Esophagus squamous epithelium (tissue), 5 donors: ENCODE measurements around the gene PEDS1. TPM values are rescaled to one million over a fixed set of nuclear protein-coding genes. Genes with fewer than 3 reads are reported as not detected.
A peak's percentile ranks its signal among the peaks of the same experiment; 100 is the strongest.

Experiments
- DNase-seq: peaks from one replicate; lab custom pipeline; 2025; lab: John Stamatoyannopoulos, UW
- H3K27ac ChIP-seq, 4 donors: fragments of 200-600 bp; sonication (generic); one replicate each; pipeline ENCODE4 v1.5.1; 2016 to 2019; ENCODE audit warnings: mild to moderate bottlenecking in 1 of 4
- H3K27me3 ChIP-seq, 4 donors: fragments of 200-600 bp; sonication (generic); 1 replicate in 3 of 4; 2 replicates in 1 of 4; pipeline versions ENCODE4 v1.5.1 to v1.6.0; 2017 to 2021; ENCODE audit warnings: antibody characterized with exemption in 1 of 4
- H3K36me3 ChIP-seq, 3 donors: fragments of 200-600 bp; sonication (generic); one replicate each; pipeline ENCODE4 v1.5.1; 2016 to 2019
- H3K4me1 ChIP-seq, 3 donors: fragments of 200-600 bp; sonication (generic); one replicate each; pipeline ENCODE4 v1.5.1; 2017 to 2019
- H3K4me3 ChIP-seq, 4 donors: fragments of 200-600 bp; sonication (generic); 1 replicate in 3 of 4; 2 replicates in 1 of 4; pipeline ENCODE4 v1.5.1; 2016 to 2019; ENCODE audit warnings: mild to moderate bottlenecking in 2 of 4, moderate library complexity in 1 of 4
- H3K9me3 ChIP-seq, 3 donors: fragments of 200-600 bp; sonication (generic); one replicate each; pipeline ENCODE4 v1.5.1; 2016 to 2019
- POLR2A ChIP-seq, 4 donors: fragments of 450-650 bp; IDR thresholded peaks; one replicate each; pipeline ENCODE4 v1.6.1; 2017; ENCODE audit warnings: antibody characterized with exemption in 4 of 4, mild to moderate bottlenecking in 4 of 4, moderate library complexity in 3 of 4
- WGBS, 2 donors: methylation state at CpG; one replicate each; pipeline ENCODE4 v1.1.5; 2018; 5-methylcytosine and 5-hydroxymethylcytosine counted together
- intact Hi-C: fragments of 100-400 bp; cut with DNase I; formaldehyde crosslinking; loops from one replicate; pipeline ENCODE4 v1.15.0; 2022
- total RNA-seq, 4 donors: library from RNA; depleted of rRNA; stranded (reverse); fragments of >200 nt; gene quantifications; one replicate each; pipeline ENCODE4 v1.1.0, GENCODE V29; 2016
- TF ChIP-seq, protein P1 (sequence below), 6 experiments: fragments of 450-650 bp in 4 of 6; fragments of 200-600 bp in 2 of 6; sonication (generic) in 2 of 6; IDR thresholded peaks; one replicate each; pipeline ENCODE4 v1.5.1; 2016 to 2019; ENCODE audit warnings: antibody characterized with exemption in 6 of 6, mild to moderate bottlenecking in 4 of 6, moderate library complexity in 4 of 6
- donor health status: DM: yes; HTN: yes; CAD: no.

PEDS1 gene
- total RNA-seq, 4 donors from 2014 or later: 32.8 to 54.0 (median 46.7) TPM

DNA sequence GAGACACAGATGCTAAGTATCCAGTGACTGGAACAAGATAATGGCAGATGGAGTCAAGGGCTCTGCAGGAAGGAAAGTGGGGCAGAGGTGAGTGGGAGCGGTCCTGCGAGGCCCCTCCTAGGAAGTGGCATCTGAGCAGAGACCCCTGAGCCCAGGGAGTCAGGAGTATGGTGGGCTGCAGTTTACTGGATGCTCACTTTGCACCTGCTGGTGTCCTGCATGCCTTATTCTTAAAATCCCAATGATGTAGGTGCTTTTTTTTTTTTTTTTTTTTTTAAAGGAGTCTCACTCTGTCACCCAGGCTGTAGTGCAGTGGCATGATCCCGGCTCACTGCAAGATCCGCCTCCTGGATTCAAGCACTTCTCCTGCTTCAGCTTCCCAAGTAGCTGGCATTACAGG lies 42.7 kb upstream of the PEDS1 start:
- H3K27me3 ChIP-seq: no peaks in the 10 kb centered on the region
- WGBS, 2 donors: 76 to 91% methylated on average over 4 of the region's 4 CpGs
- H3K36me3 ChIP-seq: peaks cover 0 to 15% (median 4%) of the 10 kb centered on the region in 3 donors
- H3K27ac ChIP-seq: peak overlapping the region in 1 of 4 donors; percentile 17
- no peak overlapping the region for H3K4me3 ChIP-seq
- intact Hi-C loops: no loop called here
- TF ChIP-seq, protein P1, sequence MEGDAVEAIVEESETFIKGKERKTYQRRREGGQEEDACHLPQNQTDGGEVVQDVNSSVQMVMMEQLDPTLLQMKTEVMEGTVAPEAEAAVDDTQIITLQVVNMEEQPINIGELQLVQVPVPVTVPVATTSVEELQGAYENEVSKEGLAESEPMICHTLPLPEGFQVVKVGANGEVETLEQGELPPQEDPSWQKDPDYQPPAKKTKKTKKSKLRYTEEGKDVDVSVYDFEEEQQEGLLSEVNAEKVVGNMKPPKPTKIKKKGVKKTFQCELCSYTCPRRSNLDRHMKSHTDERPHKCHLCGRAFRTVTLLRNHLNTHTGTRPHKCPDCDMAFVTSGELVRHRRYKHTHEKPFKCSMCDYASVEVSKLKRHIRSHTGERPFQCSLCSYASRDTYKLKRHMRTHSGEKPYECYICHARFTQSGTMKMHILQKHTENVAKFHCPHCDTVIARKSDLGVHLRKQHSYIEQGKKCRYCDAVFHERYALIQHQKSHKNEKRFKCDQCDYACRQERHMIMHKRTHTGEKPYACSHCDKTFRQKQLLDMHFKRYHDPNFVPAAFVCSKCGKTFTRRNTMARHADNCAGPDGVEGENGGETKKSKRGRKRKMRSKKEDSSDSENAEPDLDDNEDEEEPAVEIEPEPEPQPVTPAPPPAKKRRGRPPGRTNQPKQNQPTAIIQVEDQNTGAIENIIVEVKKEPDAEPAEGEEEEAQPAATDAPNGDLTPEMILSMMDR (IDR thresholded peaks at IDR 0.05): no peak
- no peak for TF ChIP-seq POLR2A (IDR thresholded peaks at IDR 0.05)
- no peak for DNase-seq
- no peaks in the 10 kb centered on the region for H3K9me3 ChIP-seq
- H3K4me1 ChIP-seq: peaks cover 16 to 33% (median 21%) of the 10 kb centered on the region in 3 donors

DNA sequence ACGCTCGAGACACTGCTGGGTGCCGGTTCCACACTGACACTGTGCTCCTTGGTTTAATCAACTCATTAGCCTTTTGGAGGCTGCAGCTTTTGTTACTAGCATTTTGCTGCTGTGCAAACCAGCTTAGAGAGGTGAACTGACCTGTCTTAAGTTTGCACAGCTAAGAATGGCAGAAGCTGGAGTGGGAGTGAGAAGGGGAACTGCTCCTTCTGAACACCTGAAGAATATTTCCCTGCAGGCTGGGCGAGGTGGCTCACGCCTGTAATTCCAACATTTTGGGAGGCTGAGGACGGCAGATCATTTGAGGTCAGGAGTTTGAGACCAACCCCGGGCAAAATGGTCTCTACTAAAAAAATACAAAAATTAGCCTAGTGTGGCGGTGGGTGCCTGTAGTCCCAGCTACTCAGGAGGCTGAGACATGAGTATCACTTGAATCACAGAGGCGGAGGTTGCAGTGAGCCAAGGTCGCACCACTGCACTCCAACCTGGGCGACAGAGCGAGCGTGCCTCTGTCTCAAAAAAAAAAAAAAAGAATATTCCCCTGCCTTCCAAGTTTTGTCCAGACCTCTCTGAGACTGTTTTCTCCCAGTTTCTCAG lies 42.1 kb upstream of the PEDS1 start:
- H3K4me1 ChIP-seq: peaks cover 16 to 33% (median 21%) of the 10 kb centered on the region in 3 donors
- H3K4me3 ChIP-seq: peak overlapping the region in 2 of 4 donors; percentile 78 to 98
- no peaks in the 10 kb centered on the region for H3K27me3 ChIP-seq
- H3K27ac ChIP-seq: peak overlapping the region; percentile 31 to 100 (median 92)
- TF ChIP-seq, protein P1 (IDR thresholded peaks at IDR 0.05): no peak
- no peak for TF ChIP-seq POLR2A (IDR thresholded peaks at IDR 0.05)
- no peaks in the 10 kb centered on the region for H3K9me3 ChIP-seq
- intact Hi-C loops: no loop called here
- H3K36me3 ChIP-seq: peaks cover 0 to 15% (median 4%) of the 10 kb centered on the region in 3 donors
- DNase-seq: no peak
- 75 to 87% methylated on average over 10 to 13 of the region's 13 CpGs for WGBS, 2 donors

DNA sequence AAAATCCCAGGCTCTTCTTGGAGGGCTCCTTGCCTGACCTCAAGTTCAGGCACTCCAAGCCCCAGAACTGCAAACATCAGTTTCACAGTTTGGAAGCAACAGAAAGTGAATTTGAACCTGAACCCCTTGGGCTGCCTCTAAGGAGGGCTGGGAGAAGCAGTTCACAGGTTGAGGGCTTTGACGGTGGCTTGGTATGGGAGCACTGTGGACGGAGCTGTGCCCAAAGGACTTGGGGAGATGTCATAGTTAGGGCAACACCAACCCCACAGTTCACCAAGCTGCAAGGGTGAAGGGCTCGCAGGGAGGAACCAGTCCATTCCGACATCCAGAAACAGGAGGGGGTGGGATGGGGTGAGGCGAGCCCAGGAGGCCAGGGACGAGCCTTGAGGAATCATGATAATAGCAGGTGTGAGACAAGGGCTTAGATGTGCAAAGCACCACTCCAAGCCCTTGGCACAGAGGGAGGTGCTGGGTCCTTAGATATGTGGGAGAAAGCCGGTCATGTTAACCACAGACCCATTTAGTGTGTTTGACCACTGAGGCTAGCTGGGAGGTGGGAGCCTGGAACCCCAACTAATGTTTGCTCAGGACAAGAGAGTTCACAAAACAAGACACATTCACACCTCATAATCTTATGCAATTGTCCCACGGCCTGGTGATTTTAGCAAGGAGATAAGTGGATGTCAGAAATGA lies 41.5 kb upstream of the PEDS1 start:
- WGBS, 2 donors: 77 to 79% methylated on average over 8 of the region's 8 CpGs
- H3K9me3 ChIP-seq: no peaks in the 10 kb centered on the region
- peak overlapping the region; percentile 92 to 100 (median 96) for H3K27ac ChIP-seq
- intact Hi-C loops: no loop called here
- peaks cover 19 to 37% (median 21%) of the 10 kb centered on the region in 3 donors for H3K4me1 ChIP-seq
- no peak for TF ChIP-seq POLR2A (IDR thresholded peaks at IDR 0.05)
- TF ChIP-seq, protein P1 (IDR thresholded peaks at IDR 0.05): no peak
- peaks cover 0 to 15% (median 4%) of the 10 kb centered on the region in 3 donors for H3K36me3 ChIP-seq
- DNase-seq: no peak
- H3K27me3 ChIP-seq: no peaks in the 10 kb centered on the region
- peak overlapping the region in 3 of 4 donors; percentile 68 to 98 (median 78) for H3K4me3 ChIP-seq

DNA sequence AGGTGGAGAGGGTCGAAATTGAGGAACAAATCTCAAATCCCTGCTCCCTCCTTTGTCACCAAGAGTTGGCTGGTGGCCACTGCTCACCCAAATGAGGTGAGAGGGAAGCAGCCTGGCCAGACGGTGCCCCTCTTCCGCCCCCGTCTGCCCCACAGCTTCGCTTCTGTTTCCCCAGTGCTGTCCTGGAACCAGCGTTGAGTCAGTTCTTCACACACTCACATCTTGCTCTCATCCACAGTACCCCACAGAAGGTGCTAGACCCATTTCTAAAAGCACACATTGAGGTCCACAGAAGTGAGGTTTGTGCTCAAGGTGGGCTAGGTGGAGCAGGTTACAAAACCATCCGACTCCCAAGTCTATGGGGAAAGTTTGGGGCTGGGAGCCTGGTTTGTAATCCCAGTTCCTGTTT lies 40.9 kb upstream of the PEDS1 start:
- no peaks in the 10 kb centered on the region for H3K9me3 ChIP-seq
- H3K4me1 ChIP-seq: peaks cover 22 to 42% (median 23%) of the 10 kb centered on the region in 3 donors
- no peaks in the 10 kb centered on the region for H3K27me3 ChIP-seq
- no peak for DNase-seq
- intact Hi-C loops: no loop called here
- H3K36me3 ChIP-seq: peaks cover 0 to 15% (median 4%) of the 10 kb centered on the region in 3 donors
- TF ChIP-seq, protein P1 (IDR thresholded peaks at IDR 0.05): no peak
- TF ChIP-seq POLR2A (IDR thresholded peaks at IDR 0.05): peak in 1 of 4 donors; percentile 7
- H3K27ac ChIP-seq: peak overlapping the region; percentile 92 to 100 (median 96)
- peak overlapping the region; percentile 68 to 98 (median 82) for H3K4me3 ChIP-seq
- WGBS, 2 donors: 51 to 66% methylated on average over 2 to 6 of the region's 7 CpGs
